GM20000 (cell line): Measurements from ENCODE around the gene SLC27A2.

ENCODE experiments used
- DNase-seq: peaks from one replicate; pipeline ENCODE4 v3.0.0; 2012; ENCODE audit warnings: low spot score
- TF ChIP-seq, protein P1 (sequence below): IDR thresholded peaks from 2 replicates; pipeline ENCODE4 v1.5.1; 2012; ENCODE audit warnings: mild to moderate bottlenecking, control low read depth; ENCODE audit errors: extremely low read depth, missing control alignments

SLC27A2 gene

DNA sequence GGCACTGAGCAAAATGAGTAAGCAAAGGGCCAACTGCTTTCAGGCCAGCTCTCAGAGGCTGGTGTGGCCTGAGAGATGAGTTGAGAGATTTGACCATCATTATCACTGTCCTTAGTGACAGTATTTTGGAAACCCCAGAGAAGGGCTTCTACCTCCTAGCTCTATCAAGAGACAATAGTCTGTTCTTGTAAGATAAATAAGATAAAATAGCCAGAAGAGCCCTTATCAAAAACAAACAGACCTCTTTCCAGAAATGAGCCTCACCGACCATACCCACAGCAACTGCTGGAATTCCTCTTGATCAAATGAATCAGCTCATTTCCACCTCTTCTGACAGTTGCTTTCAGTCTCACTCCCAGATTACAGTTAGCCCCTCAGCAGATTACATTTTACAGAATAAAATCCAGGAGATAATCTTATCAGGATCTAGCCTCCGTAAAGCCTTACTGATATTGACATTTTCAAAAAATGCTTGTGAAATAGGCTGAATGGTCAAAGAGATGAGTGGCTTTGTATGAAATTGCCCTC is 79.0 kb downstream of the SLC27A2 start:
- peak; percentile 39 for DNase-seq
- TF ChIP-seq, protein P1, sequence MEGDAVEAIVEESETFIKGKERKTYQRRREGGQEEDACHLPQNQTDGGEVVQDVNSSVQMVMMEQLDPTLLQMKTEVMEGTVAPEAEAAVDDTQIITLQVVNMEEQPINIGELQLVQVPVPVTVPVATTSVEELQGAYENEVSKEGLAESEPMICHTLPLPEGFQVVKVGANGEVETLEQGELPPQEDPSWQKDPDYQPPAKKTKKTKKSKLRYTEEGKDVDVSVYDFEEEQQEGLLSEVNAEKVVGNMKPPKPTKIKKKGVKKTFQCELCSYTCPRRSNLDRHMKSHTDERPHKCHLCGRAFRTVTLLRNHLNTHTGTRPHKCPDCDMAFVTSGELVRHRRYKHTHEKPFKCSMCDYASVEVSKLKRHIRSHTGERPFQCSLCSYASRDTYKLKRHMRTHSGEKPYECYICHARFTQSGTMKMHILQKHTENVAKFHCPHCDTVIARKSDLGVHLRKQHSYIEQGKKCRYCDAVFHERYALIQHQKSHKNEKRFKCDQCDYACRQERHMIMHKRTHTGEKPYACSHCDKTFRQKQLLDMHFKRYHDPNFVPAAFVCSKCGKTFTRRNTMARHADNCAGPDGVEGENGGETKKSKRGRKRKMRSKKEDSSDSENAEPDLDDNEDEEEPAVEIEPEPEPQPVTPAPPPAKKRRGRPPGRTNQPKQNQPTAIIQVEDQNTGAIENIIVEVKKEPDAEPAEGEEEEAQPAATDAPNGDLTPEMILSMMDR, result no peak

DNA sequence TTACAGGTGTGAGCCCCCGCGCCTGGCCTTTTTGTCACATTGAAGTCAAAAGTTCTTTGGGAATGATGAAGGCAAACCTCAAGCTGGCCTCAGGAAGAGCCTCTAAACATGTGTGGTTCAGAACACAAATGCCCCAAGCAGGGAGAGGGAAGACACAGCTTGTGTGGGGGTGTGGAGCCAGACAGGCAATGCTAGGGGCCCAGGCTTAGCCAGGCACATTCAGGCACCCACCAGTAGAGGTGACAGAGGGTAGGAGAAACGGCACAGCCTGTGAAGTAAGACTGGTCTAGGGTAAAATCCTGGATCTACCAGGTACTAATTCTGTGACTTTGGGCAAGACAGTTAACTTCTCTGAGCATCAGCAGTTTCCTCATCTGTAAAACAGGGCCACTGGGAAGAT is 80.0 kb downstream of the SLC27A2 start:
- TF ChIP-seq, protein P1, result no peak
- DNase-seq, result no peak

- peak; percentile 19 for DNase-seq
These were observed 80.5 kb downstream of the SLC27A2 start for GRCh38 chr15:50262533-50262932.

GRCh38 chr15:50265620-50266019 is 83.6 kb downstream of the SLC27A2 start, which contains the start of gene HDC:
TSS of gene HDC (minus strand) at chr15:50265726. CDS start at chr15:50265623, 103 bp downstream.
- TF ChIP-seq, protein P1, result no peak
- no peak for DNase-seq

More at GRCh38 chr15:50262533-50262932, 80.5 kb downstream of the SLC27A2 start:
- TF ChIP-seq, protein P1, result no peak

DNA sequence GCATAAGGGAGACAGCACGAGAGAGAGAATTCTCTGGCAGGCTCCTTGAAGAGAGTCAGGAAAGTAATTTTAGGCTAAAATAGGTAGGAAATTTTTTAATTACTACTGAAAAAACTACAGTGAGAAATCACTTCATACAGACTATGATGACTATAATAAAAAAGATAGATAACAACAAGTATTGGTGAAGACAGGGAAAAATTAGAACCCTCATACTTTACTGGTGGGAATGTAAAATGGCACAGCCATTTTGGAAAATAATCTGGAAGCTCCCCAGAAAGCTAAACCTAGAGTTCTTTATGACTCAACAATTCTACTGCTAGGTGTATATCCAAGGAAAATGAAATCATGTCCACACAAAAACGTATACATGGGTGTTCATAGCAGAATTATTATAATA is 85.6 kb downstream of the SLC27A2 start:
- no peak for DNase-seq
- TF ChIP-seq, protein P1, result no peak

GRCh38 chr15:50275091-50275490 is 93.1 kb downstream of the SLC27A2 start:
- TF ChIP-seq, protein P1, result no peak
- DNase-seq, result no peak

DNA sequence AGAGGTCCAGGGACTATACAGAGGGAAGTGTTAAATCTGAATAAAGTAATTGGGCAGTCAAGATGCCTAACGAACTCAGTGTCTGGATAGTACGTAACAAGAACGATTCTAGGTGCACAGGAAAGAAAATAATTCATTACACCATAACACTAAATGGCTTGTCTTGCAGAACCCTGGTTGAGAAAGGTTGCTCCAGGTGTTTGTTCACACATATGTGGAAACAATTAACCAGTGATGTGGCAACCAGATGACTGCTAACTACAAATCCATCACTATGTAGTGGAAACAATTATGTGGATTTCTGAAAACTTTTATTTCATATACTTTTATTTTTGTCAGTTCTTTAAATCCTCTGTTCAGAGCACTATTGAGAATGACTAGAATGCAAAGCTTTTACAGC is 93.9 kb downstream of the SLC27A2 start:
- no peak for DNase-seq

More for the DNA sequence above, 93.9 kb downstream of the SLC27A2 start:
- TF ChIP-seq, protein P1, result no peak
